BLaER1 treated with 17β-estradiol and CSF1 and Interleukin-3, amounts not matched to agents 10 nM and 100 nM (cell line): Measurements from ENCODE around the gene TENT5C.

Source experiments
- H3K27ac ChIP-seq, 11 experiments: shearing (Covaris generic); formaldehyde crosslinking; 2 replicates each; pipeline ENCODE4 v1.8.1; 2022
- H3K27me3 ChIP-seq, 11 experiments: shearing (Covaris generic); formaldehyde crosslinking; 2 replicates each; pipeline ENCODE4 v1.8.1; 2022
- H3K36me3 ChIP-seq, 11 experiments: shearing (Covaris generic); formaldehyde crosslinking; 2 replicates each; pipeline ENCODE4 v1.8.1; 2022
- H3K4me1 ChIP-seq, 10 experiments: shearing (Covaris generic); formaldehyde crosslinking; 2 replicates each; pipeline ENCODE4 v1.8.1; 2022
- H3K4me2 ChIP-seq, 11 experiments: shearing (Covaris generic); formaldehyde crosslinking; 2 replicates each; pipeline ENCODE4 v1.8.1; 2022
- H3K4me3 ChIP-seq, 10 experiments: shearing (Covaris generic); formaldehyde crosslinking; 2 replicates each; pipeline ENCODE4 v1.8.1; 2022
- H3K9ac ChIP-seq, 11 experiments: shearing (Covaris generic); formaldehyde crosslinking; 2 replicates each; pipeline ENCODE4 v1.8.1; 2022
- H3K9me3 ChIP-seq, 11 experiments: shearing (Covaris generic); formaldehyde crosslinking; replicated peaks in 1 of 11; 2 replicates each; pipeline ENCODE4 v1.8.1; 2022
- H4K20me1 ChIP-seq, 11 experiments: shearing (Covaris generic); formaldehyde crosslinking; 2 replicates each; pipeline ENCODE4 v1.8.1; 2022
- Cebpa-rat ChIP-seq, 11 experiments: shearing (Covaris generic); IDR thresholded peaks; 2 replicates each; pipeline ENCODE4 v1.8.1; 2022

Gene TENT5C

DNA sequence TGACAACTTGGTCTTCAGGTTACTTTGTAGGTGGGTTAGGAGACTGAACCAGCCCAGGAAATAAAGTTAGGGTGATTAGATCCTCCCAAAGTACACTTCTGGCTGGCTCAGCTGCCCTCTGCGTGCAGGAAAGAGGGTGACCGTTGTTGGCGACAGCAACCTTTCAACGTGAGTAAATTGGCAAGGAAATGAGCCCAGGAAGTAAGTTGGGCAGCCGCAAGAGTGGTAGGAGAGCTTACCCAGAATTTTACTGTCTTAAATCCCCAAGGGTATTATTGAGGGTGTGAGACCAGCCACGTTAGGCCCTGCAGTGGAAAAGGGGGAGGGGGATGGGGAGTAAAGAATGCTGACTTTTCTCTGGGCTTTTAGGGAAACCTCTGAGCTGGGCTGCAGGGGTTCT, 1.6 kb downstream of the TENT5C start:
- peak overlapping the region; percentile 71 to 90 (median 75); a peak in 18 of 20 replicates for H3K4me3 ChIP-seq

DNA sequence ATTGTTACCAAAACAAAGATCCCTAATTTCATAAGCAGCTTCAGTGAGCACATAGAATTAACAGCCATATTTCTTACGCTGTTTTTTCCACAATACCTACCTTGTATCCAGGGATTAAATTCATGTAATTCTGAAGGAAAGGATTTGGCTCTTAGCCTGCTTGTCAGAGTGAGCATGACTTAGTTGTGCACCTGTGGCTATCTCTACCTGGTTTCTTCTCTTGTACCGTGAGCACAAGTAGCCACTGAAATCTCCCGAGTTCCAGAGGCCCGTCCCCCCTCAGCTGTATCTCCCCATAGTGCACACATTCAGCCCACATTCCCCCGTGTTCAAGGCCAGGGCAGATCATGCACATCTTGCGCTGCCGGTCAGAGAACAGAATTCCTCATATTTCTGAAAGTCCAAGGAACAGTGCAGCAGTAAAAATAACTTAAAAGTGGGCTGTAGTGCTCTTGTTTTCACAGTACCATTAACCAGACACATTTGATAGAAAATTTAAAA, 2.3 kb downstream of the TENT5C start:
- H3K4me2 ChIP-seq, result peak overlapping the region in 9 of 11 experiments; percentile 99 to 100 (median 100); a peak in 18 of 22 replicates
- no peaks in the 10 kb centered on the region for H3K36me3 ChIP-seq
- H3K9ac ChIP-seq, result no peak overlapping the region
- H3K9me3 ChIP-seq, result no peaks in the 10 kb centered on the region
- H3K27ac ChIP-seq, result no peak overlapping the region
- peaks cover 12 to 31% (median 23%) of the 10 kb centered on the region in 11 experiments; a peak in 18 of 22 replicates for H3K27me3 ChIP-seq
- H3K4me3 ChIP-seq, result peak overlapping the region in 2 of 10 experiments; percentile 77 to 78; a peak in 1 of 20 replicates
- H4K20me1 ChIP-seq, result peaks cover 0 to 18% (median 7%) of the 10 kb centered on the region in 11 experiments; a peak in 7 of 22 replicates
- TF ChIP-seq Cebpa-rat (IDR thresholded peaks at IDR 0.05), result no peak
- H3K4me1 ChIP-seq, result peaks cover 20 to 37% (median 29%) of the 10 kb centered on the region in 10 experiments

More for the DNA sequence above, 1.6 kb downstream of the TENT5C start:
- Histone ChIP-seq H3K4me1 (peaks cover 13 to 36% (median 28%) of the 10 kb centered on the region in 10 experiments), H3K9me3 (no peaks in the 10 kb centered on the region), H4K20me1 (peaks cover 0 to 18% (median 7%) of the 10 kb centered on the region in 11 experiments; a peak in 7 of 22 replicates), H3K4me2 (peak overlapping the region; percentile 96 to 100 (median 100)), H3K36me3 (no peaks in the 10 kb centered on the region), H3K9ac (peak overlapping the region in 4 of 11 experiments; percentile 63 to 77 (median 73); a peak in 4 of 22 replicates), H3K27ac (no peak overlapping the region), H3K27me3 (peaks cover 12 to 31% (median 23%) of the 10 kb centered on the region in 11 experiments; a peak in 18 of 22 replicates)
- no peak for TF ChIP-seq Cebpa-rat (IDR thresholded peaks at IDR 0.05)

- Histone ChIP-seq H3K4me3 (no peak overlapping the region), H3K9me3 (no peaks in the 10 kb centered on the region), H3K9ac (no peak overlapping the region), H4K20me1 (peaks cover 0 to 18% (median 7%) of the 10 kb centered on the region in 11 experiments; a peak in 7 of 22 replicates), H3K27ac (no peak overlapping the region), H3K27me3 (peaks cover 12 to 31% (median 23%) of the 10 kb centered on the region in 11 experiments; a peak in 18 of 22 replicates), H3K4me1 (peaks cover 24 to 43% (median 31%) of the 10 kb centered on the region in 10 experiments), H3K36me3 (no peaks in the 10 kb centered on the region), H3K4me2 (peak overlapping the region in 5 of 11 experiments; percentile 99 to 100 (median 100); a peak in 7 of 22 replicates)
- no peak for TF ChIP-seq Cebpa-rat (IDR thresholded peaks at IDR 0.05)
Measured at GRCh38 chr1:117608758-117609157, 2.9 kb downstream of the TENT5C start.

GRCh38 chr1:117609471-117609911, 3.6 kb downstream of the TENT5C start:
- Histone ChIP-seq H3K36me3 (no peaks in the 10 kb centered on the region), H3K27ac (no peak overlapping the region), H3K4me1 (peaks cover 24 to 43% (median 31%) of the 10 kb centered on the region in 10 experiments), H3K4me2 (no peak overlapping the region), H3K9ac (no peak overlapping the region), H3K4me3 (no peak overlapping the region), H3K9me3 (no peaks in the 10 kb centered on the region), H3K27me3 (peaks cover 8 to 25% (median 19%) of the 10 kb centered on the region in 11 experiments; a peak in 18 of 22 replicates), H4K20me1 (peaks cover 0 to 18% (median 7%) of the 10 kb centered on the region in 11 experiments; a peak in 7 of 22 replicates)
- no peak for TF ChIP-seq Cebpa-rat (IDR thresholded peaks at IDR 0.05)

DNA sequence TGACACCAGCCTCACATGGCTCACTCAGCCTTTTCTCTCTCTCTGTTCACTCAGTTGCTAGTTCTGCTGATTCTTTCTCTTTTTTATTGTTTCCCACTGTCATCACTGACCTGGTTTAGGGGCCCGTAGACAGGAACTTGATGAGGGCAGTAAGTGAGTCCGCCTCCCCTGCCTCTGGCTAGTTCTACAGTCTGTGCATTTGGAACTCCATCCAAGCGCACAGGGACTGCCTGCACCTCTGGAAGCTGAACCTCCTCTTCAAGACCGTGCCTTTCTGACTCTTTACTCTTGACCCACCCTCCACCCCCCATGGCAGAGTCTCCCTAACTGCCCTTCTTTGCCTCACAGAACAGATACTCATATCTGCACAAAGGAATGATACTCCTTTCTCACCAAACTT, 4.2 kb downstream of the TENT5C start:
- Histone ChIP-seq H3K9ac (no peak overlapping the region), H3K9me3 (no peaks in the 10 kb centered on the region), H3K36me3 (no peaks in the 10 kb centered on the region), H3K4me2 (no peak overlapping the region), H3K27me3 (peaks cover 2 to 20% (median 14%) of the 10 kb centered on the region in 11 experiments; a peak in 17 of 22 replicates), H3K27ac (no peak overlapping the region), H4K20me1 (peaks cover 0 to 18% (median 7%) of the 10 kb centered on the region in 11 experiments; a peak in 7 of 22 replicates), H3K4me3 (no peak overlapping the region), H3K4me1 (peaks cover 23 to 39% (median 29%) of the 10 kb centered on the region in 10 experiments)
- no peak for TF ChIP-seq Cebpa-rat (IDR thresholded peaks at IDR 0.05)

GRCh38 chr1:117611121-117611601, 5.3 kb downstream of the TENT5C start:
- H3K27me3 ChIP-seq, result peaks cover 0 to 16% (median 11%) of the 10 kb centered on the region in 11 experiments; a peak in 14 of 22 replicates

GRCh38 chr1:117611894-117612483, 6.1 kb downstream of the TENT5C start:
- peaks cover 0 to 10% (median 6%) of the 10 kb centered on the region in 11 experiments; a peak in 14 of 22 replicates for H3K27me3 ChIP-seq
- no peak overlapping the region for H3K27ac ChIP-seq
- peak overlapping the region in 2 of 11 experiments; percentile 27 to 63; a peak in 1 of 22 replicates for H3K4me2 ChIP-seq
- no peak overlapping the region for H3K4me3 ChIP-seq
- H3K4me1 ChIP-seq, result peaks cover 14 to 33% (median 27%) of the 10 kb centered on the region in 10 experiments
- no peak for TF ChIP-seq Cebpa-rat (IDR thresholded peaks at IDR 0.05)
- peaks cover 0 to 7% (median 3%) of the 10 kb centered on the region in 11 experiments; a peak in 7 of 22 replicates for H4K20me1 ChIP-seq
- H3K9me3 ChIP-seq, result no peaks in the 10 kb centered on the region
- H3K36me3 ChIP-seq, result no peaks in the 10 kb centered on the region
- no peak overlapping the region for H3K9ac ChIP-seq

More at GRCh38 chr1:117611121-117611601, 5.3 kb downstream of the TENT5C start:
- Histone ChIP-seq H3K4me3 (no peak overlapping the region), H3K27ac (no peak overlapping the region), H3K9me3 (no peaks in the 10 kb centered on the region), H3K4me2 (no peak overlapping the region), H3K4me1 (peaks cover 21 to 35% (median 31%) of the 10 kb centered on the region in 10 experiments), H3K36me3 (no peaks in the 10 kb centered on the region), H3K9ac (no peak overlapping the region), H4K20me1 (peaks cover 0 to 15% (median 7%) of the 10 kb centered on the region in 11 experiments; a peak in 7 of 22 replicates)
- no peak for TF ChIP-seq Cebpa-rat (IDR thresholded peaks at IDR 0.05)

DNA sequence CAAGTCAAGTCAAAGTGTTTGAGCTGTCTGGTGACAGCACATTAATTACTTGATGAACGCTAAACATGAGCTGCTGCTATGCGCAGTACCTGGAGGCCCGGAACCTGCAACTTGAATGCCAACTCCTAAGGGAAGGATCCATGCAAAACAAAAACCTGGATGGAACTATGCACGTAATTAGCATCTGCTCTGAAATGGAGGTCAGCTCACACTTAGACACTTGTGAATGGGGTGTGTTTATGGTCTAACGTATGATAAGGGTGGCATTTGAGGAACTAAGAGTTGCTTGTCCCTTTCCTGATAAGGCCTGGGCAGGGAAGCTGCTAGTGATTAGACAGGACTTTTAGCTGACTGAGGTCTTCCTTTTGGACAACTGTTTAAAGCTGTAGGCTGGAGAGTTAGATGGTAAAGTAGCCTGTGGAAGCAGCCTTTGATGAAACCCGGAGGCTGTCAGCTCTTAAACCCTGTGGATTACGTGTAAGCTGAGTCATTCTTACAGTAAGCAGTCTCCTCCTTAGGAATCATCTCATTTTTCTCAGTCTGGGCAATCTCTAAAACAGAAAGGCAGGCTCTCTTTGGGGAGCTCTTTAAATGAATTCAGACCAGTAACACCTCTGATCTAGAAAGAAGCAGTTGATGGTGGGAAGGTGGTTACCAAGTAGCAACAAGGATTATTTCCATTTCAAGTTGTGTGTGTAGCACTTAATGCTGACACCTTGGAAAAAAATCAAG, 6.8 kb downstream of the TENT5C start:
- peaks cover 0 to 4% (median 0%) of the 10 kb centered on the region in 11 experiments; a peak in 2 of 22 replicates for H4K20me1 ChIP-seq
- H3K9me3 ChIP-seq, result no peaks in the 10 kb centered on the region
- H3K4me3 ChIP-seq, result no peak overlapping the region
- H3K4me1 ChIP-seq, result peaks cover 7 to 26% (median 20%) of the 10 kb centered on the region in 10 experiments
- 0 out of 22 replicates have a peak overlapping the region, but pooled peaks of 1 of the 11 experiments have one; percentile 2 for H3K9ac ChIP-seq
- peak overlapping the region in 1 of 11 experiments; percentile 17; a peak in 1 of 22 replicates for H3K27ac ChIP-seq
- H3K36me3 ChIP-seq, result no peaks in the 10 kb centered on the region
- peak overlapping the region in 3 of 11 experiments; percentile 27 to 63 (median 55); a peak in 6 of 22 replicates for H3K4me2 ChIP-seq
- H3K27me3 ChIP-seq, result peaks cover 0 to 3% (median 0%) of the 10 kb centered on the region in 11 experiments; a peak in 1 of 22 replicates
- no peak for TF ChIP-seq Cebpa-rat (IDR thresholded peaks at IDR 0.05)
